GM12892 (cell line): Measurements from ENCODE around the gene LHX6.

Experiments
- DNase-seq: peaks from one replicate; pipeline ENCODE4 v3.0.0; 2011; ENCODE audit not compliant: insufficient read length
- FAIRE-seq: peaks from 2 replicates; lab custom pipeline; 2011; peaks lifted over from hg19 to GRCh38; lab: Jason Lieb, UNC
- POLR2A ChIP-seq: IDR thresholded peaks from 2 replicates; pipeline ENCODE4 v1.6.1; 2011; ENCODE audit warnings: low read depth, low read length, control low read depth
- POLR2AphosphoS5 ChIP-seq: IDR thresholded peaks from 2 replicates; pipeline ENCODE4 v1.6.1; 2011; ENCODE audit warnings: low read depth, low read length, control low read depth
- TAF1 ChIP-seq: IDR thresholded peaks from 2 replicates; pipeline ENCODE4 v1.6.1; 2011; ENCODE audit warnings: low read depth, mild to moderate bottlenecking, control low read depth, low read length, borderline replicate concordance

LHX6 gene

GRCh38 chr9:122232796-122233306, 4.1 kb upstream of the LHX6 start:
- FAIRE-seq = no peak
- TF ChIP-seq POLR2A = no peak
- TF ChIP-seq TAF1 = no peak
- TF ChIP-seq POLR2AphosphoS5 = no peak

GRCh38 chr9:122229485-122229837, 704 bp upstream of the LHX6 start:
- no peak for DNase-seq
- no peak for TF ChIP-seq POLR2A
- no peak for TF ChIP-seq TAF1
- TF ChIP-seq POLR2AphosphoS5 = no peak
- FAIRE-seq = no peak

More at GRCh38 chr9:122232796-122233306, 4.1 kb upstream of the LHX6 start:
- DNase-seq = no peak

GRCh38 chr9:122228191-122228567, 578 bp downstream of the LHX6 start:
- no peak for FAIRE-seq
- DNase-seq = no peak
- TF ChIP-seq TAF1 = no peak
- TF ChIP-seq POLR2A = no peak
- TF ChIP-seq POLR2AphosphoS5 = no peak

GRCh38 chr9:122227575-122227900, 1.2 kb downstream of the LHX6 start:
- DNase-seq = no peak
- no peak for TF ChIP-seq TAF1
- FAIRE-seq = no peak

- no peak for TF ChIP-seq POLR2A
- TF ChIP-seq TAF1 = no peak
- TF ChIP-seq POLR2AphosphoS5 = no peak
- FAIRE-seq (no peak), DNase-seq (no peak)
Observed at GRCh38 chr9:122226758-122227574, 1.8 kb downstream of the LHX6 start.

- TF ChIP-seq POLR2AphosphoS5 = no peak
- no peak for TF ChIP-seq POLR2A
- TF ChIP-seq TAF1 = no peak
- no peak for FAIRE-seq
- DNase-seq = no peak
Observed at GRCh38 chr9:122226142-122226757, 2.5 kb downstream of the LHX6 start.

- FAIRE-seq = no peak
Observed at GRCh38 chr9:122225312-122226141, 3.2 kb downstream of the LHX6 start.

GRCh38 chr9:122223435-122223834, 5.3 kb downstream of the LHX6 start:
- TF ChIP-seq TAF1 (no peak), POLR2A (no peak), POLR2AphosphoS5 (no peak)
- FAIRE-seq = no peak

More at GRCh38 chr9:122225312-122226141, 3.2 kb downstream of the LHX6 start:
- no peak for DNase-seq
- TF ChIP-seq POLR2A = no peak
- no peak for TF ChIP-seq TAF1
- TF ChIP-seq POLR2AphosphoS5 = no peak

GRCh38 chr9:122222791-122223190, 6.0 kb downstream of the LHX6 start:
- TF ChIP-seq POLR2A = no peak
- no peak for TF ChIP-seq TAF1
- TF ChIP-seq POLR2AphosphoS5 = no peak
- FAIRE-seq (no peak), DNase-seq (no peak)

More at GRCh38 chr9:122223435-122223834, 5.3 kb downstream of the LHX6 start:
- DNase-seq = no peak

- FAIRE-seq (no peak), DNase-seq (no peak)
Observed at GRCh38 chr9:122221183-122221811, 7.5 kb downstream of the LHX6 start.

More at GRCh38 chr9:122221183-122221811, 7.5 kb downstream of the LHX6 start:
- TF ChIP-seq TAF1 (no peak), POLR2A (no peak), POLR2AphosphoS5 (no peak)
